DMS53 treated with DMSO at 0.1 percent for 48 hours (cell line): ENCODE results near the gene HIP1R.
"Not testable (repeated sequence)": the region's sequence is repeated elsewhere in the genome, so short reads cannot be mapped to it uniquely, and the experiment has no call there.

Experiments used
- DNase-seq: peaks from one replicate; lab custom pipeline; 2025; ENCODE audit not compliant: unreplicated experiment; lab: John Stamatoyannopoulos, UW

The HIP1R gene, protein sequence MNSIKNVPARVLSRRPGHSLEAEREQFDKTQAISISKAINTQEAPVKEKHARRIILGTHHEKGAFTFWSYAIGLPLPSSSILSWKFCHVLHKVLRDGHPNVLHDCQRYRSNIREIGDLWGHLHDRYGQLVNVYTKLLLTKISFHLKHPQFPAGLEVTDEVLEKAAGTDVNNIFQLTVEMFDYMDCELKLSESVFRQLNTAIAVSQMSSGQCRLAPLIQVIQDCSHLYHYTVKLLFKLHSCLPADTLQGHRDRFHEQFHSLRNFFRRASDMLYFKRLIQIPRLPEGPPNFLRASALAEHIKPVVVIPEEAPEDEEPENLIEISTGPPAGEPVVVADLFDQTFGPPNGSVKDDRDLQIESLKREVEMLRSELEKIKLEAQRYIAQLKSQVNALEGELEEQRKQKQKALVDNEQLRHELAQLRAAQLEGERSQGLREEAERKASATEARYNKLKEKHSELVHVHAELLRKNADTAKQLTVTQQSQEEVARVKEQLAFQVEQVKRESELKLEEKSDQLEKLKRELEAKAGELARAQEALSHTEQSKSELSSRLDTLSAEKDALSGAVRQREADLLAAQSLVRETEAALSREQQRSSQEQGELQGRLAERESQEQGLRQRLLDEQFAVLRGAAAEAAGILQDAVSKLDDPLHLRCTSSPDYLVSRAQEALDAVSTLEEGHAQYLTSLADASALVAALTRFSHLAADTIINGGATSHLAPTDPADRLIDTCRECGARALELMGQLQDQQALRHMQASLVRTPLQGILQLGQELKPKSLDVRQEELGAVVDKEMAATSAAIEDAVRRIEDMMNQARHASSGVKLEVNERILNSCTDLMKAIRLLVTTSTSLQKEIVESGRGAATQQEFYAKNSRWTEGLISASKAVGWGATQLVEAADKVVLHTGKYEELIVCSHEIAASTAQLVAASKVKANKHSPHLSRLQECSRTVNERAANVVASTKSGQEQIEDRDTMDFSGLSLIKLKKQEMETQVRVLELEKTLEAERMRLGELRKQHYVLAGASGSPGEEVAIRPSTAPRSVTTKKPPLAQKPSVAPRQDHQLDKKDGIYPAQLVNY

DNA sequence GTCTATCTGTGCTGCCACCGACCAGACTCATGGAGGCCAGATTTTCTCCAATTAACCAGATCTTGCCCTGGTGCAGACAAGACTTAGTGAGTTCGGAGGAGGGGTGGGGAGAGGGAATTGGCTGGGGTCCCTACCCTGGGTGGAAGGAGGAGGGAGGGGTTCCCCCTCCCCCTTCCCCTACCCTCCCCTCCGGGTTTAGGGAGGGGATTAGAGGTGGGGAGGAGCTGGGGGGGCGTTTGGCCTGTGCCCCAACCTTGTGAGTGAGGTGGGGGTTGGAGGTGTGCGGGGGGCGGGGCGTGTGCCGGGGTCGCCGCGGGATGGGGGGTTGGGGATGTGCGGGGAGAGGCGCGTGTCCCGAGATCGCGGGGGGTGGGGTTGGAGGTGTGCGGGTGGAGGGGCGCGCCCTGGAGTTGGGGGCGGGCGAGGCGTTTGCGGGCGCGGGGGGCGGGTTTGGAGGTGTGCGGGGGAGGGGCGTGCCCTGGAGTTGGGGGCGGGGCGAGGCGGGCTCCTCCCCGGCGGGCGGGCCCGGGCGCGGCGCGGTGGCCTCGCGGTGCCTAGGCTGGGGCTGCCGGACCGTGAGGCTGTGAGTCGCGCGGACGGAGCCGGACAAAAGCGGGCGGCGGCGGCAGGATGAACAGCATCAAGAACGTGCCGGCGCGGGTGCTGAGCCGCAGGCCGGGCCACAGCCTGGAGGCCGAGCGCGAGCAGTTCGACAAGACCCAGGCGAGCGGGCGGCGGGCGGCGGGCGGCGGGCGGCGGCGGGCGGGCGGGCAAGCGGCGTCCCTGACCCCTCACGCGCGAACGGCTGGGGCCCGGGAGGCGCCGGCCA is at the start of gene HIP1R:
Gene HIP1R (plus strand): TSS at position 537 of the 829 bp plus-strand sequence. CDS start 94 bp downstream, at position 631.
- no peak for DNase-seq

DNA sequence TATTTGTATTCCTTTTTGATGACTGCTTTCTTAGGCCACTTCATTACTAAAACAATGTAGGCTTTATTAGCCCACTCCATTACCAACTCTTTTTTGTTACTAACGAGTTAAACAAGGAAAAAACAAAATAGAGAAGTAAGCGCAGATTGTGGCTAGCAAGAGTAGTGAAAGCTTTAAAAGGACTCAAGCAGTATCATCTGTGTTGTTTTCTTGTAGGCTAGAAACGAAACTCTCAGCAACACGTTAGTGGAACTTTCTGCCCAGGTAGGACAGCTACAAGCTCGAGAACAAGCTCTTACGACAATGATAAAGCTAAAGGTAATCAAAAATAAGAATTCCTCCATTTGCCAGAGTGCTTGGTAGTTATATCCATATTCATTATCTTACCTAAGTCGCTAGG is 49.8 kb upstream of the HIP1R start:
- DNase-seq: no peak

DNA sequence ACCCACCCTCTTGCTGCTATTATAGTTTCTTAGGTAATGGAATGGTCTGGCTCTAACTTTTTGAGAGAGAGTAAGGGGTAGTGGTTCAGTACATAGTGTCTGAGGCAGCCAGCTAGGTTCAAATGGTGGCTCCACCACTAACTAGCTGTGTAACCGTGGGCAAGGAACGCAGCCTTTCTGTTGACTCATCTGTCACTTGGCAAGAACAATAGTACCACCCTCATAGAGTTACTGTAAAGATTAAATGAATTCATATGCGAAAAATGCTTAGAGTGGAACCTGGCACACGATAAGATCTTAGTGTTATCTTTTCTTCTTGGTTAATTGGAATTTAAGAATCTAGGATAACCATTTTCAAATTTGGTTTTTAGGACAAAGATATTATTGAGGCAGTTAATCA is 46.9 kb upstream of the HIP1R start:
- DNase-seq: no peak

DNA sequence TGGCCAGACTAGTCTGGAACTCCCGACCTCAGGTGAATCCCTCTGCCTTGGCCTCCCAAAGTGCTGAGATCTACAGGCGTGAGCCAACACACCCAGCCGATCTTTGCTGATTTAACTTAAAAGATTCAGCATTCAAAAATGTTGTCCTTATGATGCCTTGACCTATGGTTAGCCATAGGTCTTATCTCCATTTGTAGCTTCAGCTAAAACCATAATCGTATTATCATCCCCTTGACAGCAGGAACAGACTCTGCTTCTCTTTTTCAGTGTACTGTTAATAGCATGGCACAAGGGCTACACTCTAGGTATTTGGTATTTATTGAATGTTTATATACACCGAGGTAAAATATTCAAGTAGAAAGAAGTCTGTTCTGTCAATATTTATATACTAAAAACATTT is 45.6 kb upstream of the HIP1R start:
- DNase-seq: no peak

DNA sequence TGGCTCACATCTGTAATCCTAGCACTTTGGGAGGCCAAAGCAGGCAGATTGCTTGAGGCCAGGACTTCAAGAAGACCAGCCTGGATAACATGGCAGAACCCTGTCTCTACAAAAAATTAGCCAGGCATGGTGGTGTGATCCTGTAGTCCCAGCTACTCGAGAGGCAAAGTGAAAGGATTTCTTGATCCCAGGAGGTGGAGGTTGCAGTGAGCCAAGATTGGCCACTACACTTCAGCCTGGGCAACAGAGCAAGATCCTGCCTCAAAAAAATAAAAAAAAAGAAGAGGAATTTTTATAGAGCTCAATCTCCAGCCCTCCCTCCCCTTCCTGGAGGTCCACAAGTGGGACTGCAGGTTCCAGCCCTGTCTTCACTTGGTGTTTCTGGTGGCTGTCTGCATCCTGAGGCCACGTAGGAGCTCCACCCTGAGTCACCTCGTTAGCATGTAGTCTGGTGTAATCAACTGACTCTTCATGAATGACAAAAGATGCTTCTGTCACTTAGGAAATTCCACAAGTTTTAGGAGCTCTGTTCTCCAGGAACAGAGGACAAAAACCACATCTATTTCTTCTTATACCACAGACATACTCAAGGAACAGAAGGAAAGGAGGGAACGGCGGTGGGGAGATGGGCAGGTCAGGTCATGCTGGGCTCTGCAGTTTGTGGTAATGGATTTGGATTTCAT is 44.7 kb upstream of the HIP1R start:
- no peak for DNase-seq

DNA sequence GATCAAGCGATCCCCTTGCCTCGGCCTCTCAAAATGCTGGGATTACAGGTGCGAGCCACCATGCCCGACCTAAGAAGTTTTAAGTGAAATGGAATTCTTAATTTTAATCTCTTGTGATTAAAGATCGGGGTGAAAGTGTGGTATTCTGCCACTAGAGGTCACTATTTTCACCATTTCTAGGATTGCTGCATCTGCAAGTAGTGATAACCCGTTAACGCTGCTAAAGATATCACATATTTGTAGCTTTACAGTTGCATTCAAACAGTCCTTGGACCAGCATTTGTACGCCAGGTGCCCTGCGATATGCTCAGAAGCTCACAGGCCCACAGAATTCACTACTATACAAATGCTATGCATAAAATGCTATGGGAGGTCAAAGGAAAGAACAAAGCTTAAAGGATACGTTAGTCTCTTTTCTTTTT is 41.6 kb upstream of the HIP1R start:
- peak; percentile 71 for DNase-seq

DNA sequence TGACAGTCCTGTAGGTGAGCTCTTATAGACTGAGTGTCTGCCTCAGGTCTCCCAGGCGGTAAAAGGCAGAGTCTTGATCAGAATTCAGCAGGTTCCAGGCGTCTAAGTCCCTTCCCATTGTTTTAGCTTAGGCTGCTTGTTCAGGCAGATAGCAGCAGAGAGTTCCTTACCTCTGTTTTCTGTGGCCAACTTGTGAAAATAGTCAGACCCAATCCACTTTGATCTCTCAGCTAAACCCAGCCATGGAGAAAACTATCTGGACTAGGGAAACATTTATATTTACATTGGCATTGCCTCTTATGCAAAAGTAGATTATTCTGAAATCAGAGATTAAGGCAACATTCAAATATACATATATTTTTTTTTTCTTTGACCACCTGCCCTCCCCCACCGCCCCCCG is 39.5 kb upstream of the HIP1R start:
- no peak for DNase-seq

DNA sequence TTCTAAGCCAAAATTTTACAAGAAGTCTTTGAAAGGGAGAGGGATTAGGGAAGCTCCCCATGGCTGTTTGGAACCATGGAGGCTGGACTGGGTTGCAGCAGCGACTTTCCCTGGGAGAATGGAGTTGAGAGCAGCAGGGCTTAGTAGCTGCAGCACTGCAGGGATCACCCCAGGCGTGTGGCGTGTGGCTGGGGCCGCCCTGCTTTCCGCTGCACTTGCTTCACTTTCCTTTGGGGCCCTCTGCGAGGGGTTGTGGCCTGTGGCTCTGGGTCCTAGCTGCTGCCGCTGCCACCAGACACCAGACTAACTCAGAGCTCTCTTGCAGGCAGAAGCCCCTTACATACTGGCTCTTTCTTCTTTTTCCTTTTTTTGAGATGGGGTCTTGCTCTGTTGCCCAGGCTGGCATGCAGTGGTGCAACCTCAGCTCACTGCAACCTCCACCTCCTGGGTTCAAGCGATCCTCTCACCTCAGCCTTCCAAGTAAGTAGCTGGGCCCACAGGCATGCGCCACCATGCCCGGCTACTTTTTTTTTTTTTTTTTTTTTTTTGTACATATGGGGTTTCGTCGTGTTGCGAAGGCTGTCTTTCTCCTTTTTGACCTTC is 35.5 kb upstream of the HIP1R start:
- DNase-seq: no peak

DNA sequence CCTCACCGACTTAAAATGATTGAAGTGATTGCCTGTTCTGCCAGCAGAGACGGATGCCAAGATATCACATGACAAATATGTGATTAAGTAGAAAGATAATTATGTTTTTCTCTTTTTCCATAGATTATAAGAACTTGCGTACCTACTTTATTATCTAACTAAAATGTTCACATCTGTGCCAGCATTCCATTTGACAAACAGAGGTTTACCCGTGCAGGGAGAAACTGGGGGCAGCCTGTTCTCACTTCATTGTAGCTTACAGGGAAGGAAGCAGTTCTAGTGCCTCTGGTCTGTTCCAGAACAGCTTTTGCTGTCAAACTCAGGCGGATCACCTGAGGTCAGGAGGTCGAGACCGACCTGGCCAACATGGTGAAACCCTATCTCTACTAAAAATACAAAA is 31.3 kb upstream of the HIP1R start:
- no peak for DNase-seq

DNA sequence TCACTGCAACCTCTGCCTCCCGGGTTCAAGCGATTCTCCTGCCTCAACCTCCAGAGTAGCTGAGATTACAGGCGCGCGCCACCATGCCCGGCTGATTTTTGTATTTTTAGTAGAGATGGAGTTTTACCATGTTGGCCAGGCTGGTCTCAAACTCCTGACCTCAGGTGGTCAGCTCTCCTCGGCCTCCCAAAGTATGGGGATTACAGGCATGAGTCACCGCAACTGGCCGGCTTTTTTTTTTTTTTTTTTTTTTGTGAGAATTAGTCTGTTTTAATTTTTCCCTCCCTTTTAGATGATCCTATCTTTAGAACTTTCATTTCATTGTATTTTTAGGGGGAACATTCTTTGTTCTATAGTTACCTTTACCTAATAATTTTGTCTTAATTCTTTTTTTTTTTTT is 30.3 kb upstream of the HIP1R start:
- not testable (repeated sequence) for DNase-seq

DNA sequence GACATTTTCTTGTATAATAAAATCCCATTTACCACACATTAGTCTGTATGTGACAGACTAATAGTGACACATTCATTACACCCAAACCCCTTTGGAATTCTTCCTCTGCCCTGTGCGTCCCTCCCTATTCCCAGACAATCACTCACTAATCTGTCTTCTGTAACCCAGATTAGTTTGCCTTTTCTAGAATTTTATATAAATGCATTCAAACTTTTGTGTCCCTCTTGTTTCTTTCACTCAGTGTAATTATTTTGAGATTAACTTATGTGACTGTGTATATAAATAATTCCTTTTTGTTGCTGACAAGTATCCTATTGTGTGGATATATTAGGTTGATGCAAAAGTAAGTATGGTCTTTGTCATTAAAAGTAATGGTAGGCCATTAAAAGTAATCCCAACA is 27.6 kb upstream of the HIP1R start:
- no peak for DNase-seq

DNA sequence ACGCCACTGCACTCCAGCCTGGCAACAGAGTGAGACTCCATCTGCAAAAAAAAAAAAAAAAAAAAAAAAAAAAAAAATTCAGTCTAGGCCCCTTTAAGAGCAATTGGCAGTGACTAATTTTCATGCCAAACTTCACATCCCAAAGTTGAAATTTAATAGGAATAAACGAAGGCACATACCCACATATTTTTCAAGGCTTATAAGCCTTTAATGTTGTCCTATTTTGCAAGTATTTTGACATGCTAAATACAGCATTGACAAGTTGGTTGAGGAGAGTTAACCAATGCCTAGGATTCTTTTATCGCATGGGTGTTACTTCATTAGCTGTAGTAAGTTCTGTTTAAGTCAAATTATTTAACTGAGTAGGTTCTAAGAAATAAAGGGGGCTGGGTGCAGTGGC is 23.5 kb upstream of the HIP1R start:
- no peak for DNase-seq

DNA sequence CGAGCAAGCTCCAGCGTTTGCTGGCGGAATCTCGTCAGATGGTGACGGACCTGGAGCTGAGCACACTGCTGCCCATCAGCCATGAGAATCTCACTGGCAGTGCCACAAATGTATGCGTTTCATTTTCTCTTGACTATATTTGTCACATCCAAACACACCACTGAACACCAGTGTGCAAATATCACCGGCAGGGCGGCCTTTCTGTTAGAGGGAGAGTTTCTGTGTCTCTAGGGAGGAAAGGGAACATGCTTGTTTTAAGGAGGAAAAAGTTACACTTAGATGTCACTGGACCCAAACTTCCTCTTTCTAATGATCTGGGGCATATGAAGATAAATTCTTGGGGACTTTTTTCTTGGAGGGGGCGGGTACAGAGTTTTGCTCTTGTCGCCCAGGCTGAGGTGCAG is 21.9 kb upstream of the HIP1R start:
- DNase-seq: no peak

DNA sequence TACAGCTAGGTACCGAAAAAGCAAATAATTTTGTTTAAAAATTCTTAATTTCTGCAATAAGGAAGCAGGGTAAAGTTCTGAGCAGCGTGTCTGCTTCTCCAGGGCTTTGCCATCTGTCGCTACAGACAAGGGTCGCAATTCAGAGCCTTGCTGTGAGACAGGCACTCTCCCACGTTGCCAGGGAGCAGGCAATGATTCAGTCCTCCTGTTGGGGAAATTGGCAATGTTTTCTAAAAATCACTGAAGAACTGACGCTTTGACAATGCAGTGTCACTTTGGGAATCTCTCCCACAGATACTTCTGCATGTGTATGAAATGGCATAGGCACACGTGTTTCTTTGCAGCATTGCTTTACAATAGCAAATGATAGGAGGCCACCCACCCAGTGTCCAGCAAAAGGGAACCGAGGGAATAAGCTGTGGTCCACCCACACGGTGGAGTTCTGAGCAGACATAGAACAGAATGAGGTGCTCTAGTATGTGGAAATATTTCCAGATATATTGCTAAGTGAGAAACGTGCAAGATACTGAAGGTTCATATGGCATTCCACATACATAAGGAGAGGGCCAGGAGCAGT is 16.0 kb upstream of the HIP1R start:
- DNase-seq: no peak

DNA sequence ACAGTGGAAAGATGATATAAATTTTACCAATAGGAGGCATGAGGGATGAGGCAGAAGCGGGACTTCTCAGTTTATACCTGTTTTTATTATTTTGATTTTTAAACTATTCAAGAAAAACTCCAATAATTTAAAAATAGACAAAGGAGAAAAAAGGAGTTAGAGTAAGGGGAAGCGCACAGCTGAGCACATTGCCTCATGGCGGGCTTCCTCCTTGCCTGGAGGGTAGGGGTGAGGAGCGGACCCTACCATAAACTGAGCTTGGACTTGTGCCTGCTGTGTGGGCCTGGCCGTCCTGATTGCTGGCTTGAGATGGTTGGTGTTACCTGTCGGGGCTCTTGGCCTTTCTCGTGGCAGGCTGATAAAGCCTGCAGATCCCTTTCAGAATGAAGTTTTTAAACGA is 15.1 kb upstream of the HIP1R start:
- DNase-seq: no peak

DNA sequence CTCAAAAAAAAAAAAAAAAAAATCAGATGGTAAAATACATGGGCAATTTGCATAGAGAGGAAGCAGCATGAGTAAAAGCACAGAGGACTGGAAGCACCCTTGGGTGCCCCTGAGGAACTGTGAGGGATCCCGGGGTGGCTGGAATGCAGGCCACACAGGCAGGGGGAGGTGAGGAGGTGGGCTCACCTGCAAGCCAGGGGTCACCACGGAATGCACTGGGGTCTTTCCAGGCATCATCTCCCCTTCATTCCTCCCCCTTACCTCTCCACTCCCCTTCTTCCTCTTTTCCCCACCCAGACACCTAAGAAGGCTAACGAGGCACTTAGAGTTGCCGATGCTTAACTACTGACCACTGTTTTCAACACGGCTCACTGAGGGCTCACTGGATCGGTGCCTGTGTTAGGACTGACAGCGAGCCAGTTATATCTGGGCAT is 14.4 kb upstream of the HIP1R start:
- DNase-seq: no peak

DNA sequence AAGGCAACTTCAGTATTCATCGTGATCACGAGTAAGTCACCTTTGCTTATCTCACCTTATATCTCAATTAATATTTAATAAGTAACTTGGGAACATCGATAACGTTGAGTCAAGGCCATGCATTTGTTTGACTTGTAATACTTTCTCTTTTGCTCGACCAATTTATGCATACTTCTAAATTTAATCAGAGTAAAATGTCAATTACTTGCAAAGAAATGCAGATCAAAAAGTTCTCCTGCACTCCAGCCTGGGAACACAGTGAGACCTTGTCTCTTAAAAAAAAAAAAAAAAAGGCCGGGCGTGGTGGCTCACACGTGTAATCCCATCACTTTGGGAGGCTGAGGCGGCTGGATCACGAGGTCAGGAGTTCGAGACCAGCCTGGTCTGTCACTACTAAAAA is 11.8 kb upstream of the HIP1R start:
- DNase-seq: no peak

DNA sequence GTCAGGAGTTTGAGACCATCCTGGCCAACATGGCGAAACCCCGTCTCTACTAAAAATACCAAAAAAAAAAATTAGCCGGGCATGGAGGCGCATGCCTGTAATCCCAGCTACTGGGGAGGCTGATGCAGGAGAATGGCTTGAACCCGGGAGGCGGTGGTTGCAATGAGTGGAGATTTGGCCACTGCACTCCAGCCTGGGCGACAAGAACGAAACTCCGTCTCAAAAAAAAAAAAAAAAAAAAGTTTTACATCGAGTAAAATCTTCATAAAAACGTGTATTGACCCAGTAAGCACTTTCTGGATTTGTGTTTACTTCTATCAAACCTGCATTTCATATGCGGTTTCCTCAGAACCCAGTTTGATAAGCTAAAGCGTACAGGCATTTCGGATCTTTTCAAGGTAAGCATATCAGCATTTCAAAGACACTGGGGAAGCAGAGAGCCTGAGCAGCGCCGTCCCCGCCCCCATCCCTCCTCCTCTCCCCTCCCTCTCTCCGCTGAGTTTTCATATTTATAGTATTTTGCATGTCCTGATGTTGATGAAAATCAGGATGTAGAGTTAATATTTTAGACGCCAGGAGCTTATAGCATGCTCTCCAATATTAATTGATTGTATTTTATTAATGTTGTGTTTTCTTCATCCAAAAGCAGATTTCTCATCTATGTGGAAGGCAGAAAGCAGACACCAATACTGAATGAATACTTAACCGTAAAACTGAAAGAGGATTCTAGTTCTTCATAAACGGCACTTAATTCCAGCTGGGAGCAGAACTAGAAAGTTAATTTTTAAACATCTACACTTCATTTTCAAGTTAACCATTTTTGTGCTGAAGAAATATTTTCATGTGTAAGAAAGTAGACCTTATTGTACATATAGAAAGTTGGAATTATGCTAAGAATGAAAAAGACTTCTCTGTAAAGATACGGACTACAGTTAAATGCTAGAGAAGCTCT is 9.2 kb upstream of the HIP1R start:
- DNase-seq: peak; percentile 59
